NCI-H2029 treated with DMSO at 0.1 percent for 48 hours (cell line): ENCODE results near the gene SF3A1.
"Not testable (repeated sequence)": the region's sequence is repeated elsewhere in the genome, so short reads cannot be mapped to it uniquely, and the experiment has no call there.

Experiments used
- DNase-seq: peaks from one replicate; lab custom pipeline; 2025; lab: John Stamatoyannopoulos, UW

SF3A1 gene

GRCh38 chr22:30356449-30357235 is at the start of gene SF3A1, which contains the start of gene CCDC157:
TSS of gene SF3A1 (minus strand) at chr22:30356894. CDS start at chr22:30356792, 102 bp downstream.
TSS of gene CCDC157 (plus strand) at chr22:30357007. CDS start at chr22:30366001, 8,994 bp downstream.
- DNase-seq: peak; percentile 39

- DNase-seq: no peak
Measured at GRCh38 chr22:30406400-30406799, 49.7 kb upstream of the SF3A1 start.

GRCh38 chr22:30405731-30406130 is 49.0 kb upstream of the SF3A1 start:
- no peak for DNase-seq

GRCh38 chr22:30404307-30404706 is 47.6 kb upstream of the SF3A1 start:
- no peak for DNase-seq

GRCh38 chr22:30402766-30403104 is 46.0 kb upstream of the SF3A1 start:
- not testable (repeated sequence) for DNase-seq

- DNase-seq: no peak
Measured at GRCh38 chr22:30402028-30402765, 45.5 kb upstream of the SF3A1 start.

GRCh38 chr22:30401024-30401423 is 44.3 kb upstream of the SF3A1 start:
- not testable (repeated sequence) for DNase-seq

GRCh38 chr22:30400159-30400558 is 43.5 kb upstream of the SF3A1 start:
- DNase-seq: no peak

- DNase-seq: no peak
Measured at GRCh38 chr22:30399718-30400117, 43.0 kb upstream of the SF3A1 start.

- no peak for DNase-seq
Measured at GRCh38 chr22:30398685-30399680, 42.3 kb upstream of the SF3A1 start.

- DNase-seq: no peak
Measured at GRCh38 chr22:30397656-30398635, 41.3 kb upstream of the SF3A1 start.

- DNase-seq: no peak
Measured at GRCh38 chr22:30396871-30397655, 40.4 kb upstream of the SF3A1 start, which contains the start of gene SEC14L2. TSS of gene SEC14L2 (plus strand) at chr22:30397018. CDS start at chr22:30397117, 99 bp downstream.

- DNase-seq: no peak
Measured at GRCh38 chr22:30393885-30394284, 37.2 kb upstream of the SF3A1 start.

- no peak for DNase-seq
Measured at GRCh38 chr22:30393322-30393680, 36.6 kb upstream of the SF3A1 start.

GRCh38 chr22:30392661-30393321 is 36.1 kb upstream of the SF3A1 start:
- no peak for DNase-seq

GRCh38 chr22:30390974-30391691 is 34.4 kb upstream of the SF3A1 start:
- DNase-seq: peak; percentile 27

- DNase-seq: no peak
Measured at GRCh38 chr22:30386960-30387827, 30.5 kb upstream of the SF3A1 start, which contains the start of gene RNF215. TSS of gene RNF215 (minus strand) at chr22:30387411. CDS start at chr22:30387313, 98 bp downstream.

GRCh38 chr22:30386608-30386959 is 29.9 kb upstream of the SF3A1 start:
- DNase-seq: no peak
